Osteoblast (primary cell): ENCODE results near the gene CMKLR1. TPM values are rescaled to one million over a fixed set of nuclear protein-coding genes. Genes with fewer than 3 reads are reported as not detected.

Experiments
- DNase-seq: peaks from one replicate; pipeline ENCODE4 v3.0.0; 2011; ENCODE audit warnings: low spot score, mixed read lengths; ENCODE audit not compliant: insufficient read length; ENCODE audit errors: missing footprints
- H2AFZ ChIP-seq: 2 replicates; pipeline ENCODE4 v1.6.0; 2011; ENCODE audit warnings: mild to moderate bottlenecking, low read length
- H3K27ac ChIP-seq: 2 replicates; pipeline ENCODE4 v1.5.1; 2011; ENCODE audit warnings: mild to moderate bottlenecking, low read depth, low read length, moderate library complexity
- H3K27me3 ChIP-seq: 2 replicates; pipeline ENCODE4 v1.6.0; 2012; ENCODE audit warnings: mild to moderate bottlenecking, control low read depth, inconsistent platforms, low read length, moderate library complexity; ENCODE audit not compliant: insufficient read depth
- H3K36me3 ChIP-seq: 2 replicates; pipeline ENCODE4 v1.5.1; 2011; ENCODE audit warnings: mild to moderate bottlenecking, low read length, control low read depth, moderate library complexity; ENCODE audit not compliant: insufficient read depth
- H3K4me1 ChIP-seq: 2 replicates; pipeline ENCODE4 v1.5.1; 2011; ENCODE audit warnings: mild to moderate bottlenecking, low read length, control low read depth, moderate library complexity; ENCODE audit not compliant: insufficient read depth
- H3K4me2 ChIP-seq: 2 replicates; pipeline ENCODE4 v1.6.0; 2011; ENCODE audit warnings: mild to moderate bottlenecking, low read length; ENCODE audit not compliant: insufficient read depth
- H3K4me3 ChIP-seq: fragments of 200-600 bp; sonication (generic); 3 replicates; pipeline ENCODE4 v1.5.1; 2012; ENCODE audit warnings: mild to moderate bottlenecking, low read length, inconsistent platforms; ENCODE audit not compliant: insufficient read depth
- H3K79me2 ChIP-seq: 2 replicates; pipeline ENCODE4 v1.6.0; 2012; ENCODE audit warnings: mild to moderate bottlenecking, low read length, control low read depth, inconsistent platforms; ENCODE audit not compliant: insufficient read depth
- H3K9me3 ChIP-seq: 2 replicates; pipeline ENCODE4 v1.5.1; 2011; ENCODE audit warnings: low read depth, low read length, control low read depth
- H4K20me1 ChIP-seq: 2 replicates; pipeline ENCODE4 v1.6.0; 2012; ENCODE audit warnings: mild to moderate bottlenecking, low read length, control low read depth; ENCODE audit not compliant: insufficient read depth
- total RNA-seq: library from RNA; depleted of rRNA; stranded (reverse); fragments of >200 nt; gene quantifications from 2 replicates; pipeline ENCODE4 v1.2.3, GENCODE V29; 2012
- TF ChIP-seq, protein P1 (sequence below): IDR thresholded peaks from 2 replicates; pipeline ENCODE4 v1.5.1; 2011; ENCODE audit warnings: mild to moderate bottlenecking, low read depth, low read length, moderate library complexity; ENCODE audit errors: extremely low read depth

The CMKLR1 gene
- total RNA-seq, 1 donor: 9.8 TPM

DNA sequence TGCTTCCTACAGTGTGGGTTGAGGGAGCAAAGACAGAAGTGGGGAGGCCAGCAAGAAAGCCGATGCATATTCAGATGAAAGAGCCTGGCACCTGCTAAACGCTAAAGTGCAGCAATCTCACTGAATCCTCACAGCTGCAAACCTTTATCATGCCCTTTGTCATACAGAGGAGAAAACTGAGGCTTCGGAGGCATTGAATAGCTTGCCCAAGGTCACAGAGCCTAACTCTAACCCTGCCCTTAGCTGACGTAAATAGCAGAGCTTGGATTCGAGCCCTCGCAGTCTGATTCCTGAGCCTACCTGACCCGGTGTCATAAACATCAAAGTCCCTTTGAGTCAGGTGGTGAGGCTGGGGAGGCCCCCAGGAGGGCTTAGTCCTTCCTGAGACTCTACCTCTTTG, 54.9 kb downstream of the CMKLR1 start:
- Histone ChIP-seq H3K4me1 (no peaks in the 10 kb centered on the region), H2AFZ (no peak overlapping the region), H3K4me2 (no peak overlapping the region), H3K9me3 (no peaks in the 10 kb centered on the region), H3K27ac (no peak overlapping the region), H4K20me1 (no peaks in the 10 kb centered on the region), H3K4me3 (no peak overlapping the region), H3K27me3 (peaks cover 10% of the 10 kb centered on the region), H3K79me2 (no peaks in the 10 kb centered on the region), H3K36me3 (no peaks in the 10 kb centered on the region)
- DNase-seq: no peak
- TF ChIP-seq, protein P1, sequence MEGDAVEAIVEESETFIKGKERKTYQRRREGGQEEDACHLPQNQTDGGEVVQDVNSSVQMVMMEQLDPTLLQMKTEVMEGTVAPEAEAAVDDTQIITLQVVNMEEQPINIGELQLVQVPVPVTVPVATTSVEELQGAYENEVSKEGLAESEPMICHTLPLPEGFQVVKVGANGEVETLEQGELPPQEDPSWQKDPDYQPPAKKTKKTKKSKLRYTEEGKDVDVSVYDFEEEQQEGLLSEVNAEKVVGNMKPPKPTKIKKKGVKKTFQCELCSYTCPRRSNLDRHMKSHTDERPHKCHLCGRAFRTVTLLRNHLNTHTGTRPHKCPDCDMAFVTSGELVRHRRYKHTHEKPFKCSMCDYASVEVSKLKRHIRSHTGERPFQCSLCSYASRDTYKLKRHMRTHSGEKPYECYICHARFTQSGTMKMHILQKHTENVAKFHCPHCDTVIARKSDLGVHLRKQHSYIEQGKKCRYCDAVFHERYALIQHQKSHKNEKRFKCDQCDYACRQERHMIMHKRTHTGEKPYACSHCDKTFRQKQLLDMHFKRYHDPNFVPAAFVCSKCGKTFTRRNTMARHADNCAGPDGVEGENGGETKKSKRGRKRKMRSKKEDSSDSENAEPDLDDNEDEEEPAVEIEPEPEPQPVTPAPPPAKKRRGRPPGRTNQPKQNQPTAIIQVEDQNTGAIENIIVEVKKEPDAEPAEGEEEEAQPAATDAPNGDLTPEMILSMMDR: no peak

GRCh38 chr12:108282676-108283075, 56.4 kb downstream of the CMKLR1 start:
- H3K4me3 ChIP-seq: no peak overlapping the region
- no peak for DNase-seq
- no peak overlapping the region for H3K4me2 ChIP-seq
- H4K20me1 ChIP-seq: no peaks in the 10 kb centered on the region
- H3K27me3 ChIP-seq: peaks cover 15% of the 10 kb centered on the region
- no peaks in the 10 kb centered on the region for H3K4me1 ChIP-seq
- no peak overlapping the region for H2AFZ ChIP-seq
- H3K27ac ChIP-seq: no peak overlapping the region
- H3K36me3 ChIP-seq: no peaks in the 10 kb centered on the region
- H3K9me3 ChIP-seq: no peaks in the 10 kb centered on the region
- TF ChIP-seq, protein P1: no peak
- no peaks in the 10 kb centered on the region for H3K79me2 ChIP-seq

DNA sequence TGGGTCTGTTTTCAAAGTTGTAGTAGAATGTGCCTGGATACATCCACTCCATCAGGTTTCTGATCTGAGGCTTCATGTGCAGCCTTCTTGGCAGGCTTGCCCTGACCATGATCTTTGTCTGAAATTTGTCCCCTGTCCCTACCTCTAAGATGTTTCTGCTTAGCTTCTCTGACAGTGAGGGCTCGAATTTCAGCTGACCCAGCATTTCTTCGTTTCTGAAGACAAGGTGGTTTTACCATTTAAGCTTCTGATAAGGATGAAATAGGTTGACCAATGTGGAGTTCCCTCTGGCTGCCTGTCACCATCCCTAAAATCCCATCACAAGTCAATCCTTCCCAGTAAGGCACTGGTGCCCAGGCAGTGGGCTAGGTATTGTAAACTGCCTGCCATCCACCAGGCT, 57.0 kb downstream of the CMKLR1 start:
- Histone ChIP-seq H4K20me1 (no peaks in the 10 kb centered on the region), H3K36me3 (no peaks in the 10 kb centered on the region), H2AFZ (no peak overlapping the region), H3K27ac (no peak overlapping the region), H3K79me2 (no peaks in the 10 kb centered on the region), H3K4me3 (no peak overlapping the region), H3K9me3 (no peaks in the 10 kb centered on the region), H3K4me2 (no peak overlapping the region), H3K4me1 (no peaks in the 10 kb centered on the region), H3K27me3 (peaks cover 15% of the 10 kb centered on the region)
- TF ChIP-seq, protein P1: no peak
- DNase-seq: no peak

- Histone ChIP-seq H3K9me3 (no peaks in the 10 kb centered on the region), H3K4me2 (no peak overlapping the region), H3K4me1 (no peaks in the 10 kb centered on the region), H3K36me3 (no peaks in the 10 kb centered on the region), H3K27ac (no peak overlapping the region), H3K27me3 (peaks cover 17% of the 10 kb centered on the region), H2AFZ (no peak overlapping the region), H4K20me1 (no peaks in the 10 kb centered on the region), H3K4me3 (no peak overlapping the region), H3K79me2 (no peaks in the 10 kb centered on the region)
- DNase-seq: no peak
- TF ChIP-seq, protein P1: no peak
Observed at GRCh38 chr12:108277613-108278012, 61.5 kb downstream of the CMKLR1 start.
